Suprapubic skin (tissue), 3 donors: ENCODE measurements around the gene GREM2.

Source experiments
- EP300 ChIP-seq: sonication (generic); formaldehyde crosslinking; IDR thresholded peaks from one replicate; pipeline ENCODE4 v1.6.1; 2017; ENCODE audit warnings: antibody characterized with exemption
- POLR2A ChIP-seq, 2 donors: fragments of 450-650 bp; IDR thresholded peaks; one replicate each; pipeline ENCODE4 v1.6.1; 2017; ENCODE audit warnings: antibody characterized with exemption in 2 of 2, mild to moderate bottlenecking in 2 of 2, moderate library complexity in 2 of 2
- TF ChIP-seq, protein P1 (sequence below), 2 donors: fragments of 200-600 bp in 1 of 2; fragments of 450-650 bp in 1 of 2; sonication (generic) in 1 of 2; IDR thresholded peaks; one replicate each; pipeline ENCODE4 v1.5.1; 2016 to 2019; ENCODE audit warnings: antibody characterized with exemption in 2 of 2, mild to moderate bottlenecking in 1 of 2, moderate library complexity in 1 of 2

- TF ChIP-seq POLR2A (IDR thresholded peaks at IDR 0.05) (no peak), EP300 (no peak)
- TF ChIP-seq, protein P1, sequence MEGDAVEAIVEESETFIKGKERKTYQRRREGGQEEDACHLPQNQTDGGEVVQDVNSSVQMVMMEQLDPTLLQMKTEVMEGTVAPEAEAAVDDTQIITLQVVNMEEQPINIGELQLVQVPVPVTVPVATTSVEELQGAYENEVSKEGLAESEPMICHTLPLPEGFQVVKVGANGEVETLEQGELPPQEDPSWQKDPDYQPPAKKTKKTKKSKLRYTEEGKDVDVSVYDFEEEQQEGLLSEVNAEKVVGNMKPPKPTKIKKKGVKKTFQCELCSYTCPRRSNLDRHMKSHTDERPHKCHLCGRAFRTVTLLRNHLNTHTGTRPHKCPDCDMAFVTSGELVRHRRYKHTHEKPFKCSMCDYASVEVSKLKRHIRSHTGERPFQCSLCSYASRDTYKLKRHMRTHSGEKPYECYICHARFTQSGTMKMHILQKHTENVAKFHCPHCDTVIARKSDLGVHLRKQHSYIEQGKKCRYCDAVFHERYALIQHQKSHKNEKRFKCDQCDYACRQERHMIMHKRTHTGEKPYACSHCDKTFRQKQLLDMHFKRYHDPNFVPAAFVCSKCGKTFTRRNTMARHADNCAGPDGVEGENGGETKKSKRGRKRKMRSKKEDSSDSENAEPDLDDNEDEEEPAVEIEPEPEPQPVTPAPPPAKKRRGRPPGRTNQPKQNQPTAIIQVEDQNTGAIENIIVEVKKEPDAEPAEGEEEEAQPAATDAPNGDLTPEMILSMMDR (IDR thresholded peaks at IDR 0.05): no peak
Measured at GRCh38 chr1:240591564-240591963, 20.4 kb downstream of the GREM2 start.
